ENCODE data around the gene WDPCP. TPM values are rescaled to one million over a fixed set of nuclear protein-coding genes. Genes with fewer than 3 reads are reported as not detected.
"Not testable (repeated sequence)": the region's sequence is repeated elsewhere in the genome, so short reads cannot be mapped to it uniquely, and the experiment has no call there.

WDPCP gene
- total RNA-seq, 2 donors from 2014 or later, result 8.4 to 12.6 TPM

DNA sequence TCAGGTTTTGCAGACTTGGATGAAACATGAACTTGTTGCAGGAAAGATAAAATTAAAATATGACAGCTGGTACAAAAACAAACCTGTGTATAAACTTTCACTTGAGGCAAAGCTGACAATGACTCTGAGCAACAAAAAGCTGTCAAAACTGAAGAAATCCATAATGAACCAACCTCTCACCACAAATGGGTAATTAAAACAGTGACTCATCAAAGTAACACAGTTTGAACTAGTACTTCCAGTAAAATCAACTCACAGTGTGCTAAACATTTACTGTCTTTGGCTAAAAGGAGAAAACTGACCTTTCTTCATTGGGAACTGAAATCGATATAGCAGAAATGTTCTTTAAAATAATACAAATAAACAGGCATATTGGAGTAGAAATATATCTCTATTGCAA is 209.7 kb downstream of the WDPCP start:
- H3K9me3 ChIP-seq, result no peaks in the 10 kb centered on the region
- intact Hi-C loops (cut with DNase I), result no loop called here
- no peaks in the 10 kb centered on the region for H3K27me3 ChIP-seq (replicated peaks; ENCODE audit: insufficient read depth)
- H3K36me3 ChIP-seq, result no peaks in the 10 kb centered on the region
- no peak for DNase-seq (ENCODE audit: low spot score)
- TF ChIP-seq, protein P1, sequence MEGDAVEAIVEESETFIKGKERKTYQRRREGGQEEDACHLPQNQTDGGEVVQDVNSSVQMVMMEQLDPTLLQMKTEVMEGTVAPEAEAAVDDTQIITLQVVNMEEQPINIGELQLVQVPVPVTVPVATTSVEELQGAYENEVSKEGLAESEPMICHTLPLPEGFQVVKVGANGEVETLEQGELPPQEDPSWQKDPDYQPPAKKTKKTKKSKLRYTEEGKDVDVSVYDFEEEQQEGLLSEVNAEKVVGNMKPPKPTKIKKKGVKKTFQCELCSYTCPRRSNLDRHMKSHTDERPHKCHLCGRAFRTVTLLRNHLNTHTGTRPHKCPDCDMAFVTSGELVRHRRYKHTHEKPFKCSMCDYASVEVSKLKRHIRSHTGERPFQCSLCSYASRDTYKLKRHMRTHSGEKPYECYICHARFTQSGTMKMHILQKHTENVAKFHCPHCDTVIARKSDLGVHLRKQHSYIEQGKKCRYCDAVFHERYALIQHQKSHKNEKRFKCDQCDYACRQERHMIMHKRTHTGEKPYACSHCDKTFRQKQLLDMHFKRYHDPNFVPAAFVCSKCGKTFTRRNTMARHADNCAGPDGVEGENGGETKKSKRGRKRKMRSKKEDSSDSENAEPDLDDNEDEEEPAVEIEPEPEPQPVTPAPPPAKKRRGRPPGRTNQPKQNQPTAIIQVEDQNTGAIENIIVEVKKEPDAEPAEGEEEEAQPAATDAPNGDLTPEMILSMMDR (IDR thresholded peaks at IDR 0.05), result no peak
- TF ChIP-seq POLR2AphosphoS5 (IDR thresholded peaks at IDR 0.05) (no peak), POLR2A (IDR thresholded peaks at IDR 0.05) (no peak)
- WGBS, result 37% methylated on average over 1 of the region's 1 CpG
- no peaks in the 10 kb centered on the region for H3K4me1 ChIP-seq (replicated peaks)
- no peak overlapping the region for H3K4me3 ChIP-seq
- H3K27ac ChIP-seq, result no peak overlapping the region

DNA sequence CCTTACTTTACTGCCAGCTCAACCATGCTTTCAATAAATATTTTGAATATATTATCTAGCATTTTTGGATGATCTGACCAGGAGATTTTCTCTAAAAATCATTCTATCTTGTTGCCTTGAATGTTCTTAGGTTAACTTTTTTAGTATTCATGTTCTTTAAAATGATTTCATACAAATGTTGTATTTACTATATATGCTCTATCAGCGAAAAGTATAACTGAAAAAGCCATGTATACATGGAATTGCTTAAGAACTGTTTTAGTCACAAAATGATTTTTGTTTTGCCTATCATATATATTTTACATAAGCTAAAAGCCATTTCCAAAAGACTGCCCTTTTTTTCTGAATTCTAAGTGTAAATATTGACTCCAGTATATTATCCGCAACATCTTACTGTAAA is 213.9 kb downstream of the WDPCP start:
- DNase-seq (ENCODE audit: low spot score), result no peak
- Histone ChIP-seq H3K4me3 (no peak overlapping the region), H3K9me3 (no peaks in the 10 kb centered on the region), H3K27ac (no peak overlapping the region), H3K36me3 (no peaks in the 10 kb centered on the region), H3K4me1 (replicated peaks) (no peaks in the 10 kb centered on the region), H3K27me3 (replicated peaks; ENCODE audit: insufficient read depth) (no peaks in the 10 kb centered on the region)
- WGBS, result 94% methylated on average over 2 of the region's 2 CpGs
- intact Hi-C loops (cut with DNase I), result no loop called here
- TF ChIP-seq POLR2AphosphoS5 (IDR thresholded peaks at IDR 0.05) (no peak), POLR2A (IDR thresholded peaks at IDR 0.05) (no peak)
- TF ChIP-seq, protein P1 (IDR thresholded peaks at IDR 0.05), result no peak

DNA sequence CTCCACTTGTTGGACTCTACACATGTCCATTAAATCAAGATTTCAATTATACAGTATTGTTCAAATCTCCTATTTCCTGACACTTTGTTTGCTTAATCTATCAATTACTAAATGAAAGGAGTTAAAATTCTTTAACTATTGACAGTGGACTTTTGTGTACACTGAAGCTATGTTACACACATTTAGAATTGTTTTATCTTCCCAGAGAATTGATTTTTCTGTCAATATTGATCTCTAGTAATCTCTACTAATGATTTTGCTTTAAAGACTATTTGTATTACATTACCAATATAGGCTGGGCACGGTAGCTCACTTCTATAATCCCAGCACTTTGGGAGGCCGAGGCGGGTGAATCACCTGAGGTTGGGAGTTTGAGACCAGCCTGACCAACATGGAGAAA is 215.7 kb downstream of the WDPCP start:
- Histone ChIP-seq H3K27me3 (replicated peaks; ENCODE audit: insufficient read depth) (no peaks in the 10 kb centered on the region), H3K4me1 (replicated peaks) (no peaks in the 10 kb centered on the region), H3K9me3 (no peaks in the 10 kb centered on the region), H3K36me3 (no peaks in the 10 kb centered on the region), H3K4me3 (no peak overlapping the region), H3K27ac (no peak overlapping the region)
- no peak for DNase-seq (ENCODE audit: low spot score)
- WGBS, result 91% methylated on average over 3 of the region's 3 CpGs
- no peak for TF ChIP-seq POLR2A (IDR thresholded peaks at IDR 0.05)
- no peak for TF ChIP-seq POLR2AphosphoS5 (IDR thresholded peaks at IDR 0.05)
- TF ChIP-seq, protein P1 (IDR thresholded peaks at IDR 0.05), result no peak
- intact Hi-C loops (cut with DNase I), result no loop called here

DNA sequence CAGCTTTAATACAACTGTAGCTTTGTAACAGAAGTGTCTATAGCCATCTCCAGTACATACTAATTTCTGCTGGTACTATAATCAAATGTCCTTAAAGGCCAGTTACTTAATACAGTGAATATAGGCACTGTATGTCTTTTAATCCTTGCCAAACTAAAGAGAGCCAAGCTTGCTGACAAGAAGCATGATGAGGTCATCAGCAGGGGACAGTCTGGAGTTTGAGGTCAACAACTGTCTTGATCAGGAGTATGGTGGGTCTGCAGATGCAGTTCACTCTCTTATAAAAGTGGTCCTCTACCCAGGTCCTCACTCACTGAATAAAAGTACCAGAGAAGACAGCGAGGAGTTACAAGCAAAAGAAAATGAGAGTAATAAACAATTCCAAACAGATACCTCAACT is 219.1 kb downstream of the WDPCP start:
- Histone ChIP-seq H3K27me3 (replicated peaks; ENCODE audit: insufficient read depth) (no peaks in the 10 kb centered on the region), H3K36me3 (no peaks in the 10 kb centered on the region), H3K27ac (no peak overlapping the region), H3K9me3 (no peaks in the 10 kb centered on the region), H3K4me3 (no peak overlapping the region), H3K4me1 (replicated peaks) (no peaks in the 10 kb centered on the region)
- TF ChIP-seq, protein P1 (IDR thresholded peaks at IDR 0.05), result no peak
- intact Hi-C loops (cut with DNase I), result no loop called here
- WGBS, result 100% methylated on average over 1 of the region's 1 CpG
- DNase-seq (ENCODE audit: low spot score), result no peak

DNA sequence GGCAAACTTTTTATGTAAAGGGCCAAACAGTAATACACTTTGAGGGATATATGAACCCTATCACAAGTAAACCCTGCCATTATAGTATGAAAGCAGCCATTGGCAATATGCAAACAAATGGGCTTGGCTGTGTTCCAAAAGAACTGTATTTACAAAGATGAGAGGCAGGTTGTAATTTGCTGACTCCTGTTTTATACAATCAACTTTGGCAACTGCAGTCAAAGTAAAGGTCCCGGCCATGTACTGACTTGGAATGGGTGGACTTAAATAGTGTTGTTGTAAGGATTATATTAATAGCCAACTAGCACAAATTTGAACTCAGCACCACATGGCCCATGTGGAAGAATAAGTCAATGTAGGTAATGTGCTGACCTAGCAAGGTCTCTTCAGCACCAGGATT is 223.4 kb downstream of the WDPCP start:
- no peaks in the 10 kb centered on the region for H3K9me3 ChIP-seq
- intact Hi-C loops (cut with DNase I), result no loop called here
- H3K4me3 ChIP-seq, result no peak overlapping the region
- H3K36me3 ChIP-seq, result no peaks in the 10 kb centered on the region
- TF ChIP-seq, protein P1 (IDR thresholded peaks at IDR 0.05), result no peak
- TF ChIP-seq POLR2AphosphoS5 (IDR thresholded peaks at IDR 0.05) (no peak), POLR2A (IDR thresholded peaks at IDR 0.05) (no peak)
- WGBS, result 46% methylated on average over 1 of the region's 1 CpG
- H3K27me3 ChIP-seq (replicated peaks; ENCODE audit: insufficient read depth), result no peaks in the 10 kb centered on the region
- no peak for DNase-seq (ENCODE audit: low spot score)
- no peak overlapping the region for H3K27ac ChIP-seq
- H3K4me1 ChIP-seq (replicated peaks), result no peaks in the 10 kb centered on the region

DNA sequence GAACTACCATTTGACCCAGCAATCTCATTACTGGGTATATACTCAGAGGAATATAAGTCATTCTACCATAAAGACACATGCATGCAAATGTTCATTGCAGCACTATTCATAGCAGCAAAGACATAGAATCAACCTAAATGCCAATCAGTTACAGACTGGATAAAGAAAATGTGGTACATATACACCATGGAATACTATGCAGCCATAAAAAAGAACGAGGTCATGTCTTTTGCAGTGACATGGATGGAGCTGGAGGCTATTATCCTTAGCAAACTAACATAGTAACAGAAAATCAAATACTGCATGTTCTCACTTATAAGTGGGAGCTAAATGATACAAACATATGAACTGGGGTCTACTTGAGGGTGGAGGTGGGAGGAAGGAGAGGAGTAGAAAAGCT is 230.6 kb downstream of the WDPCP start:
- H3K4me3 ChIP-seq; intact Hi-C loops (cut with DNase I); H3K27me3 ChIP-seq (replicated peaks; ENCODE audit: insufficient read depth); H3K4me1 ChIP-seq (replicated peaks); H3K36me3 ChIP-seq; DNase-seq (ENCODE audit: low spot score); H3K9me3 ChIP-seq; H3K27ac ChIP-seq: not testable (repeated sequence)
- 94% methylated on average over 1 of the region's 1 CpG for WGBS
